A673 (cell line): Measurements from ENCODE around the gene ERGIC1. TPM values are rescaled to one million over a fixed set of nuclear protein-coding genes. Genes with fewer than 3 reads are reported as not detected.

Experiments used
- BruUV-seq: library from RNA; stranded (reverse); fragments of 400-500 nt; replicated peaks from 2 replicates; lab custom pipeline; 2021; lab: Mats Ljungman, UMichigan
- CTCF ChIA-PET: fragments of 300-600 bp; sonication (Branson Sonifier 250); formaldehyde crosslinking; loops from one replicate; lab custom pipeline; 2022; ENCODE audit warnings: antibody characterized with exemption; lab: Charles Lee
- POLR2A ChIA-PET: fragments of 300-600 bp; sonication (Branson Sonifier 250); formaldehyde crosslinking; loops from one replicate; lab custom pipeline; 2022; ENCODE audit warnings: antibody characterized with exemption; ENCODE audit not compliant: low non-redundant PET; lab: Charles Lee
- DNase-seq: peaks from one replicate; pipeline ENCODE4 v3.0.0-alpha.2; 2015; ENCODE audit warnings: low spot score
- H3K27ac ChIP-seq: fragments of 200-600 bp; sonication (generic); 2 replicates; pipeline ENCODE4 v1.5.1; 2016; ENCODE audit warnings: mixed run types, low read depth, mild to moderate bottlenecking, mixed read lengths, antibody characterized with exemption, low read length; ENCODE audit not compliant: poor library complexity, severe bottlenecking
- H3K27me3 ChIP-seq: fragments of 200-600 bp; sonication (generic); replicated peaks from 2 replicates; pipeline ENCODE4 v1.6.1; 2017; ENCODE audit warnings: mixed run types, low read depth, mild to moderate bottlenecking, mixed read lengths, antibody characterized with exemption, low read length; ENCODE audit not compliant: insufficient read depth, poor library complexity
- H3K36me3 ChIP-seq: fragments of 200-600 bp; sonication (generic); 2 replicates; pipeline ENCODE4 v1.6.1; 2016; ENCODE audit warnings: mixed run types, mild to moderate bottlenecking, mixed read lengths, antibody characterized with exemption, low read length; ENCODE audit not compliant: insufficient read depth, poor library complexity, severe bottlenecking
- H3K4me1 ChIP-seq: fragments of 200-600 bp; sonication (generic); 2 replicates; pipeline ENCODE4 v1.6.1; 2017; ENCODE audit warnings: mixed run types, mild to moderate bottlenecking, mixed read lengths, antibody characterized with exemption, low read length; ENCODE audit not compliant: insufficient read depth, poor library complexity, severe bottlenecking
- H3K4me3 ChIP-seq: fragments of 200-600 bp; sonication (generic); 2 replicates; pipeline ENCODE4 v1.5.1; 2016; ENCODE audit warnings: low read depth, mixed run types, mild to moderate bottlenecking, mixed read lengths, low read length; ENCODE audit not compliant: poor library complexity, severe bottlenecking
- H3K9me3 ChIP-seq: fragments of 200-600 bp; sonication (generic); 2 replicates; pipeline ENCODE4 v1.6.1; 2016; ENCODE audit warnings: mixed run types, low read depth, mild to moderate bottlenecking, mixed read lengths, antibody characterized with exemption, low read length; ENCODE audit not compliant: poor library complexity, severe bottlenecking
- EZH2 ChIP-seq: fragments of 200-600 bp; sonication (generic); IDR thresholded peaks from 2 replicates; pipeline ENCODE4 v1.6.1; 2017; ENCODE audit warnings: borderline replicate concordance, low read depth, mild to moderate bottlenecking, mixed read lengths, antibody characterized with exemption, low read length; ENCODE audit not compliant: poor library complexity, severe bottlenecking
- intact Hi-C: fragments of 100-400 bp; cut with micrococcal nuclease; formaldehyde crosslinking; loops from one replicate; pipeline ENCODE4 v1.10.0; 2022; ENCODE audit not compliant: unreplicated experiment
- total RNA-seq: library from RNA; stranded (reverse); gene quantifications from 2 replicates; pipeline ENCODE4 v1.2.3, GENCODE V29; 2021
- TF ChIP-seq, protein P1 (sequence below): fragments of 300-800, 200-600 bp; sonication (generic); conservative IDR thresholded peaks from 2 replicates; pipeline ENCODE4 v1.5.1; 2017; ENCODE audit warnings: low read depth, mild to moderate bottlenecking, antibody characterized with exemption, low read length, moderate library complexity, mixed read lengths

The ERGIC1 gene
- total RNA-seq, 1 experiment from 2014 or later: 44.2 TPM

DNA sequence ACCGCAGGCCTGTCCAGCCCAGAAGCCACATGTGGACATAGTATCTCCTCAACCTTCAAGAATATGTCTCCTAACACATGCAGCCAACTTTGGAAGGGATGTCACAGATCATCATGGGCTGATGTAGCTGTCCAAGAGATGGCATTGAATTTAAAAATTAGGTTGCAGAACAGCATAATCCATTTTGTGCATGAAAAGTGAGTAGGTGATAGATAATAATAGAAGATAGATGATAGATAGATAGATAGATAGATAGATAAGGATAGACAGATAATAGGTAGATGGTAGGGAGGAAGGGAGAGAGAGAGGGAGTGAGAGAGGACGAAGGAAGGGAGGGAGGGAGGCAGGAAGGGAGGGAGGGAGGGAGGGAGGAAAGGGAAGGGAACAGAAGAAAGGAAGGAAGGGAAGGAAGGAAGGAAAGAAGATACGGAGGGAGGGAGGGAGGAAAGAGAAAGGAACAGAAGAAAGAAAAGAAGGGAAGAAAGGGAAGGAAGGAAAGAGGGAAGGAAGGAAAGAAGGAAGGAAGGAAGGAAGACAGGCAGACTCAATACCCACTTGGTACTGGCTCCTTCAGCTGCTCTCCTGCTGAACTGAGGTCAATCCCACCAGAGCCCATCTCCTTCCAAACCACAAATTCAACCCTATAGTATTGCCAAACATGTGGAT is 28.9 kb upstream of the ERGIC1 start:
- no peaks in the 10 kb centered on the region for H3K27me3 ChIP-seq
- no peak overlapping the region for H3K4me3 ChIP-seq
- H3K36me3 ChIP-seq: no peaks in the 10 kb centered on the region
- H3K9me3 ChIP-seq: no peaks in the 10 kb centered on the region
- no TSS peak for BruUV-seq
- no peak for TF ChIP-seq EZH2
- TF ChIP-seq, protein P1, sequence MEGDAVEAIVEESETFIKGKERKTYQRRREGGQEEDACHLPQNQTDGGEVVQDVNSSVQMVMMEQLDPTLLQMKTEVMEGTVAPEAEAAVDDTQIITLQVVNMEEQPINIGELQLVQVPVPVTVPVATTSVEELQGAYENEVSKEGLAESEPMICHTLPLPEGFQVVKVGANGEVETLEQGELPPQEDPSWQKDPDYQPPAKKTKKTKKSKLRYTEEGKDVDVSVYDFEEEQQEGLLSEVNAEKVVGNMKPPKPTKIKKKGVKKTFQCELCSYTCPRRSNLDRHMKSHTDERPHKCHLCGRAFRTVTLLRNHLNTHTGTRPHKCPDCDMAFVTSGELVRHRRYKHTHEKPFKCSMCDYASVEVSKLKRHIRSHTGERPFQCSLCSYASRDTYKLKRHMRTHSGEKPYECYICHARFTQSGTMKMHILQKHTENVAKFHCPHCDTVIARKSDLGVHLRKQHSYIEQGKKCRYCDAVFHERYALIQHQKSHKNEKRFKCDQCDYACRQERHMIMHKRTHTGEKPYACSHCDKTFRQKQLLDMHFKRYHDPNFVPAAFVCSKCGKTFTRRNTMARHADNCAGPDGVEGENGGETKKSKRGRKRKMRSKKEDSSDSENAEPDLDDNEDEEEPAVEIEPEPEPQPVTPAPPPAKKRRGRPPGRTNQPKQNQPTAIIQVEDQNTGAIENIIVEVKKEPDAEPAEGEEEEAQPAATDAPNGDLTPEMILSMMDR: no peak
- intact Hi-C loops: no loop called here
- DNase-seq: no peak
- no peaks in the 10 kb centered on the region for H3K4me1 ChIP-seq
- CTCF ChIA-PET: no interaction called here
- H3K27ac ChIP-seq: no peak overlapping the region
- POLR2A ChIA-PET: no interaction called here

DNA sequence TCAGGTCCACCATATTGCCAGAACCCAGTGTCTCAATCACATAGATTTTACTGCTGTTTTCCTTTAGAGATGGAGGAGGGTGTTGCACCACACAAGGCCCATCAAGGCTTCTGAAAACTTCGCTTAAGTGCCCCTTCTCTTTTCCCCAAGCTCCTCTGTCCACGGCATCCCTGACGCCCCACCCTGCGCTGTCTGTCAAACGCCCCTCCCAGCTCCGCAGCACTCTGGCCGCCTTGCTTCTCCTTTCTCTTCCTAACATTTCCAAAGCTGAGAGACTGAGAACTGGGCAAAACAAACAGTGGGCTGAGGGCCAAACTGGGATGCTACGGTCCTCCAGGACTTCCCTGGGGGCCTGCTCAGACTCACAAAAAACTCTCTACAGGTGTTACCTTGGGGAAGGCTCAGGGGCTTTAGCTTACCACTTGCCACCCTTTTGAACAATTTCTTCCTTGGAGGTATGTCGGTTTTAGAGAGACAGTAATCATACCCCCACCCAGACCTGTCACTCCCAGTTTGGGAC is 28.3 kb upstream of the ERGIC1 start:
- no peak for DNase-seq
- H3K36me3 ChIP-seq: no peaks in the 10 kb centered on the region
- H3K9me3 ChIP-seq: no peaks in the 10 kb centered on the region
- no TSS peak for BruUV-seq
- no peaks in the 10 kb centered on the region for H3K4me1 ChIP-seq
- TF ChIP-seq EZH2: no peak
- TF ChIP-seq, protein P1: no peak
- H3K27ac ChIP-seq: no peak overlapping the region
- ChIA-PET POLR2A (no interaction called here), CTCF (no interaction called here)
- intact Hi-C loops: no loop called here
- no peaks in the 10 kb centered on the region for H3K27me3 ChIP-seq
- no peak overlapping the region for H3K4me3 ChIP-seq

DNA sequence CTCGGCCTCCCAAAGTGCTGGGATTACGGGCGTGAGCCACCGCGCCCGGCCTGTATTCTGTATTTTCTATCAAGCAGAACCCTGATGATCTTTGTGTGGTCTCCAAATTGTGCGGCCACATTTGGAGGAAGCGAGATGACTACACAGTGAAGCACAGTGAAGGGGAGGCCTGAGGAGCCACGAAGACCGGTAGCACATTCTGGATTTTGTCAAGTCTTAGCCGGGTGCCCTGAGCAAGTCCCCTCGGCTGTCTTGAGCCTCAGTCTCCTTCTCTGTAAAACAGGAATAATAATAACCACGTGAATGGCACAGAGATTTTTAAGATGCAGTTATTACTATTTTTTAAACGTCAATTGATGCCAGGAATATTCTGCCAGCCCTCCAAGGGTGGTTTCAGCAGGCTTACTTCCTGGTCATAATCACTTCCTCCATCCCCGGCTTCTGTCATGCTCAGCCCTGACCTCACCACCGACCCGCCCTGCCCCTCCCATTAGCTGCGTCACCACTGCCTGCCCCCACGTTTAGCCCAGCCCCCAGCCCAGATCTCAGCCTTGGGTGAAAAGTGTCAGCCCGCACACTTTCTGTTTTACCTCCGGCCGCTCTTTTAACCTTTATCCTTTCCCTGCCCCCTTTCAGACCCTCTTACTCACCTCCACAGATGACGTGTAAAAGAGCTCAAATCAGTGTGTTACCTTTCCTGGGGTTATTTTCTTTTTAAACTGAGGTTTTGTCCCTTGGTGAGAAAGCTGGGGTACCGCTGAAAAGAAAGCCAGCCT is 27.0 kb upstream of the ERGIC1 start:
- ChIA-PET POLR2A (no interaction called here), CTCF (no interaction called here)
- DNase-seq: no peak
- Histone ChIP-seq H3K4me1 (no peaks in the 10 kb centered on the region), H3K27ac (no peak overlapping the region), H3K9me3 (no peaks in the 10 kb centered on the region), H3K36me3 (no peaks in the 10 kb centered on the region), H3K4me3 (no peak overlapping the region), H3K27me3 (no peaks in the 10 kb centered on the region)
- BruUV-seq: no TSS peak
- intact Hi-C loops: no loop called here
- TF ChIP-seq, protein P1: no peak
- TF ChIP-seq EZH2: no peak
